Activated CD4-positive, alpha-beta T cell treated with anti-CD3 and anti-CD28 coated beads, Interleukin-2, amount 50 U/mL, for 1 hour (primary cell): ENCODE results near the gene TBC1D21.

ENCODE experiments used
- DNase-seq: peaks from one replicate; pipeline ENCODE4 v3.0.0-alpha.2; 2020

Gene TBC1D21

GRCh38 chr15:73891328-73892315 lies 18.3 kb downstream of the TBC1D21 start:
- no peak for DNase-seq

GRCh38 chr15:73892446-73893226 lies 19.3 kb downstream of the TBC1D21 start:
- no peak for DNase-seq

GRCh38 chr15:73894133-73894814 lies 20.9 kb downstream of the TBC1D21 start:
- no peak for DNase-seq

GRCh38 chr15:73897441-73898261 lies 24.3 kb downstream of the TBC1D21 start:
- DNase-seq: peak; percentile 46

GRCh38 chr15:73899197-73900094 lies 26.1 kb downstream of the TBC1D21 start:
- DNase-seq: no peak

GRCh38 chr15:73900095-73900712 lies 26.8 kb downstream of the TBC1D21 start:
- no peak for DNase-seq

- DNase-seq: no peak
Observed at GRCh38 chr15:73901126-73901810, 27.9 kb downstream of the TBC1D21 start.

- DNase-seq: no peak
Observed at GRCh38 chr15:73902121-73903020, 29.0 kb downstream of the TBC1D21 start.

- no peak for DNase-seq
Observed at GRCh38 chr15:73904026-73904815, 30.9 kb downstream of the TBC1D21 start.

GRCh38 chr15:73905225-73905827 lies 32.0 kb downstream of the TBC1D21 start:
- DNase-seq: no peak

GRCh38 chr15:73906346-73907034 lies 33.1 kb downstream of the TBC1D21 start:
- DNase-seq: no peak

GRCh38 chr15:73907035-73907408 lies 33.7 kb downstream of the TBC1D21 start:
- DNase-seq: no peak

GRCh38 chr15:73908030-73908821 lies 34.9 kb downstream of the TBC1D21 start:
- peak; percentile 74 for DNase-seq

GRCh38 chr15:73908822-73909122 lies 35.4 kb downstream of the TBC1D21 start:
- no peak for DNase-seq

- no peak for DNase-seq
Observed at GRCh38 chr15:73909651-73910050, 36.3 kb downstream of the TBC1D21 start.

GRCh38 chr15:73910522-73911303 lies 37.3 kb downstream of the TBC1D21 start:
- DNase-seq: no peak
